HEK293T (cell line): ENCODE results near the gene L3HYPDH.

ENCODE experiments used
- CTCF ChIA-PET: fragments of 350-600 bp; formaldehyde crosslinking; extraction: SDS; loops from one replicate; lab custom pipeline; 2021; ENCODE audit warnings: antibody characterized with exemption, inconsistent platforms; lab: Yijun Ruan, JAX
- POLR2A ChIA-PET: fragments of 350-600 bp; formaldehyde crosslinking; extraction: SDS; loops from one replicate; lab custom pipeline; 2020; ENCODE audit warnings: antibody characterized with exemption, inconsistent platforms; lab: Yijun Ruan, JAX
- DNase-seq: peaks from one replicate; pipeline ENCODE4 v3.0.0; 2012; ENCODE audit warnings: mixed read lengths; ENCODE audit errors: extremely low spot score
- ARNT ChIP-seq: fragments of 450-650 bp; IDR thresholded peaks from 2 replicates; pipeline ENCODE4 v1.6.1; 2017; ENCODE audit warnings: mild to moderate bottlenecking
- BHLHE40 ChIP-seq: fragments of 450-650 bp; IDR thresholded peaks from 2 replicates; pipeline ENCODE4 v1.6.1; 2016; ENCODE audit warnings: mild to moderate bottlenecking, moderate library complexity, borderline replicate concordance
- CTBP1 ChIP-seq: fragments of 450-650 bp; IDR thresholded peaks from 2 replicates; pipeline ENCODE4 v1.6.1; 2016; ENCODE audit warnings: borderline replicate concordance
- ELF4 ChIP-seq: fragments of 450-650 bp; IDR thresholded peaks from 2 replicates; pipeline ENCODE4 v1.6.1; 2017; ENCODE audit warnings: antibody characterized with exemption
- FOXA1 ChIP-seq: fragments of 450-650 bp; IDR thresholded peaks from 2 replicates; pipeline ENCODE4 v1.6.1; 2016; ENCODE audit warnings: mild to moderate bottlenecking
- FOXK2 ChIP-seq: fragments of 450-650 bp; IDR thresholded peaks from 2 replicates; pipeline ENCODE4 v1.6.1; 2016; ENCODE audit warnings: mild to moderate bottlenecking
- FOXM1 ChIP-seq: fragments of 450-650 bp; IDR thresholded peaks from 2 replicates; pipeline ENCODE4 v1.6.1; 2017; ENCODE audit warnings: mild to moderate bottlenecking, borderline replicate concordance
- HDGF ChIP-seq: fragments of 450-650 bp; IDR thresholded peaks from 2 replicates; pipeline ENCODE4 v1.6.1; 2017; ENCODE audit warnings: antibody characterized with exemption, borderline replicate concordance
- L3MBTL2 ChIP-seq: fragments of 450-650 bp; conservative IDR thresholded peaks from 2 replicates; pipeline ENCODE4 v1.6.1; 2016; ENCODE audit warnings: mild to moderate bottlenecking
- LEF1 ChIP-seq: fragments of 450-650 bp; IDR thresholded peaks from 2 replicates; pipeline ENCODE4 v1.6.1; 2017; ENCODE audit warnings: mild to moderate bottlenecking, borderline replicate concordance
- NFRKB ChIP-seq: fragments of 450-650 bp; IDR thresholded peaks from 2 replicates; pipeline ENCODE4 v1.6.1; 2016; ENCODE audit warnings: mild to moderate bottlenecking, moderate library complexity
- SP1 ChIP-seq: fragments of 450-650 bp; IDR thresholded peaks from 2 replicates; pipeline ENCODE4 v1.6.1; 2017
- SUZ12 ChIP-seq: fragments of 450-650 bp; IDR thresholded peaks from 2 replicates; pipeline ENCODE4 v1.6.1; 2016; ENCODE audit warnings: mild to moderate bottlenecking
- TARDBP ChIP-seq: fragments of 450-650 bp; IDR thresholded peaks from 2 replicates; pipeline ENCODE4 v1.6.1; 2016
- ZNF384 ChIP-seq: fragments of 450-650 bp; IDR thresholded peaks from 2 replicates; pipeline ENCODE4 v1.6.1; 2016
- TF ChIP-seq, protein P1 (sequence below): fragments of 450-650 bp; IDR thresholded peaks from 2 replicates; pipeline ENCODE4 v1.6.1; 2016

Gene L3HYPDH

DNA sequence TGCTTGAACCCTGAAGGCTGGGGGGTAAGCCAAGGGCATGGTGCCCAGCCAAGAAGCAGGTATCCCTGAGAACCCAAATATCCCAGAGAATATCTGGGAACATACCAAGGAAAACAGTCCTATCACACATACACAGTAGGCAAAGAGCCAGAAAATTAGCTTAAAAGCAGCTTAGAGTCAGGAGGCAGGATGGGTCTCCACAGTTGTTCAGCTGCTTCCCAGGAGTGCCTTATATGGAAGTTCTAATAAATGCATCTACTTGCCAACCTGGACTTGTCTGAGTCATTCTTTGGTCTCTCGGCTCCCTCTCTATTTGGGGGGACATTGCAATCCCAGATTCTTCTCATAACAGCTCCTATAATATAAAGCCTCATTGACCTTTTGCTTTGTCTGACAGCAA lies 10.0 kb downstream of the L3HYPDH start:
- DNase-seq = no peak
- ChIA-PET CTCF (interaction anchor here (3.9 kb wide), 1 partner anchor 10 kb away, joined by 15 read pairs; the partner anchor contains the start of genes JKAMP and L3HYPDH), POLR2A (interaction anchor here (2.9 kb wide), 1 partner anchor 10 kb away, joined by 15 read pairs; the partner anchor contains the start of genes JKAMP and L3HYPDH)
- TF ChIP-seq FOXA1 = no peak
- no peak for TF ChIP-seq HDGF

DNA sequence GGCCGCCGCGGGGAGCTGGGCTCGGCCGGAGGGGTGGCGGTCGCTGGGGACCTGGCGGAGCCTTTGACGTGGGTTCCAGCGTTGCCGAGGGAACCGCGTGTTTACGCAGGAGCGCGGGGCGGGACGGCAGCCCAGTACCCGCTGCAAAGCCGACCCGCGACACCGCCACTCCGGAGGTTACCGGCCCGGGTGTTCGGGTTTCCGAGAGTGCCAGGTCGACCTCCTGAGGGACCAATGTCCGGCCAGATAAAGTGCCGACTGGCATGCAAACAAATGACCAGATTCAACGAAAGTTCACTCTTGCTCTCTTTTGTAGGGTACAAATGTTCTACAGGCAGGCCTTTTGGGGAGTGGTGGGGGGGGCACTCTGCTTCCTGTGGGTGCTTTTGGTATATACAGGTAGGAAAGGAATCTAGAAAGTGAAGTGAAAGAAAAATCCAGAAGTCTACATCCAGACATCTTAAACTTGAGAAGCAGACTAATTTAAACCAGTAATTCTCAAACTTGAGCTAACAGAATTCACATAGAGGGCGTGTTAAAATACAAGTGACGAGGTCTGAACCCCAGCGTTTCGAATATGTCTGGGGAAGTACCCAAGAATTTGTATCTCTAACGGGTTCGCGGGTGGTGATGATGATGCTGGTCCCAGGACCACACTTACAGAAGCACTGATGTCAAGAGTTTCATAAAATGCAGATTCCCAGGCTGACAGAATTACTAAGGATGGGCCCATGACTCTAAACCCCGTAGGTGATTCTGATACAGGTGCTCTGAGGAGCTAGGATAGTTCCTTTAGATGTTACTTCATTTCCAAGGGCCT lies 18.7 kb downstream of the L3HYPDH start, which contains the start of gene GPR135:
GPR135 (minus strand) TSS at position 65 of the 820 bp plus-strand sequence. CDS start 154 bp downstream, outside the sequence.
- TF ChIP-seq LEF1 (no peak), L3MBTL2 (no peak), BHLHE40 (no peak), FOXM1 (no peak), HDGF (no peak), NFRKB (no peak), ZNF384 (no peak), ELF4 (no peak), ARNT (no peak), FOXK2 (no peak), FOXA1 (no peak), SP1 (no peak), SUZ12 (no peak), CTBP1 (no peak), TARDBP (no peak)
- TF ChIP-seq, protein P1, sequence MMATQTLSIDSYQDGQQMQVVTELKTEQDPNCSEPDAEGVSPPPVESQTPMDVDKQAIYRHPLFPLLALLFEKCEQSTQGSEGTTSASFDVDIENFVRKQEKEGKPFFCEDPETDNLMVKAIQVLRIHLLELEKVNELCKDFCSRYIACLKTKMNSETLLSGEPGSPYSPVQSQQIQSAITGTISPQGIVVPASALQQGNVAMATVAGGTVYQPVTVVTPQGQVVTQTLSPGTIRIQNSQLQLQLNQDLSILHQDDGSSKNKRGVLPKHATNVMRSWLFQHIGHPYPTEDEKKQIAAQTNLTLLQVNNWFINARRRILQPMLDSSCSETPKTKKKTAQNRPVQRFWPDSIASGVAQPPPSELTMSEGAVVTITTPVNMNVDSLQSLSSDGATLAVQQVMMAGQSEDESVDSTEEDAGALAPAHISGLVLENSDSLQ = no peak
- ChIA-PET POLR2A (no interaction called here), CTCF (no interaction called here)
- DNase-seq = no peak

DNA sequence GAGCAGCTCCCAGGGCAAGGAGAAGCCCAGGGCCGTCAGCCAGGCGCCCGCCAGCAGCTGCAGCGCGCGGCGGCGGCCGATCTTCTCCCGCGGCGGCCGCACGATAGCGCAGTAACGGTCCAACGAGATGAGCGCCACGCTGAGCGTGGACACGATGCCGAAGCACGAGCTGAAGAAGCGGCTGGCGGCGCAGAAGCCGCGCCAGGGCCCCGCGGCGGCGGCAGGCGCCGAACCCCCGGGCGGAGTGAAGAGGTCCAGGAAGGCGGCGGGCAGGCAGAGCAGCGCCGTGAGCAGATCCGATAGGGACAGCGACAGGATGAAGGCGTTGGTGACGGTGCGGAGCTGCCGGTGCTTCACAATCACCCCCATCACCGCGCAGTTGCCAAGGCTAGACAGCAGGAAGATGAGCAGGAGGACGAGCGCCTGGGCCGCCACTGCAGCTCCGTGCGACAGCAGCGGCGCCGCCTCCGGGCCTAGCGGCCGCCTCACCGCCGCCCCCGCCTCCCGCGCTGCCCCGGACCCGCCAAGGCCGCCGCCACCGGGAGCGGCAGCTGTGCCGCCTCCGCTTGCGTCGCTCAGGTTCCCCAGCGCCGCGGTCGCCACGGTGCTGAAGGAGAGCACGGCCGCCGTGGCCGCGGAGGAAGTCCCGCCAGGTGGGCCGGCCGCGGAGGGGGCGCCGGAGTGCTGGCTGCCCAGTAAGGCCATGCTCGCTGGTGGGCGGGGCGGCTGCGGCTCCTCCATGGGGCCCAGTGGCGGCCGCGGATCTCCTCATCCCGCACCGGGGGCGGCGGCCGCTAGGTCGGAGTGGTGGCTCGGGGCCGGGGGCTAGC lies 19.5 kb downstream of the L3HYPDH start:
- ChIA-PET CTCF (no interaction called here), POLR2A (no interaction called here)
- DNase-seq = no peak
- no peak for TF ChIP-seq TARDBP
- no peak for TF ChIP-seq ARNT
- TF ChIP-seq, protein P1 = no peak
- TF ChIP-seq FOXK2 = no peak
- no peak for TF ChIP-seq ZNF384
- no peak for TF ChIP-seq SUZ12
- no peak for TF ChIP-seq ELF4
- TF ChIP-seq LEF1 = no peak
- TF ChIP-seq CTBP1 = no peak
- no peak for TF ChIP-seq FOXM1
- no peak for TF ChIP-seq SP1
- no peak for TF ChIP-seq HDGF
- no peak for TF ChIP-seq BHLHE40
- no peak for TF ChIP-seq FOXA1
- no peak for TF ChIP-seq NFRKB
- no peak for TF ChIP-seq L3MBTL2

DNA sequence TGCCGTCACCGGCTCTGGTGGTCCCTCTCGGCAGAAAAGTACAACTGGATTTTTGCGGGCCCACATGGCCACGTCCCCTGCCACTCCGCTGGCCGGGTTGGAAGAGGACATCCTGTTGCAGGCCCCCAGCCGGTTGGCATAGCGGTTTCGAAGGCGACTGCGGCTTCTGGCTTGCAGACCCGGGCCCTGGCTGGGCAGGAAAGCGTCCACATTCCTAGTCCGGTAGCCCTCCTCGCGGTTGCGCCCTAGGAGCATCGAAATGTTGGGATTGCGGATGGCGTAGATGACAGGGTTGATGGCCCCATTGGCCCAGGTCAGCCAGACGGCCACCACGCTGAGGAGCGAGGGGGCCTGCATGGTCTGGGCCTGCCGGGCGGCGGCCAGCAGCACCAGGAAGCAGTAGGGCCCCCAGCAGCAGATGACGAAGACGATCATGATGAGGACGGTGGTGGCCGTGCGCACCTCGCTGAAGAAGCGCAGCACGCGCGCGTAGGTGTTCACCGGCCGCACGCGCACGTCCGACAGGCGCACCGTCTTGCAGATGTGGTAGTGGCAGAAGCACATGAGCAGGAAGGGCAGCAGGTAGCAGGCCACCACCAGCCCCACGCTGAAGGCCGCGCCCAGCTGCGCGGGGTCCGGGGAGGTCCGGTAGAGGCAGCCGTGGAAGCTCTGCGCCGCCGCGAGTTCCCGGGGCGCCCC lies 20.3 kb downstream of the L3HYPDH start:
- no peak for DNase-seq
- POLR2A ChIA-PET = no interaction called here
- CTCF ChIA-PET = no interaction called here
- no peak for TF ChIP-seq NFRKB
- TF ChIP-seq ARNT = no peak
- TF ChIP-seq, protein P1 = no peak
- TF ChIP-seq FOXM1 = no peak

DNA sequence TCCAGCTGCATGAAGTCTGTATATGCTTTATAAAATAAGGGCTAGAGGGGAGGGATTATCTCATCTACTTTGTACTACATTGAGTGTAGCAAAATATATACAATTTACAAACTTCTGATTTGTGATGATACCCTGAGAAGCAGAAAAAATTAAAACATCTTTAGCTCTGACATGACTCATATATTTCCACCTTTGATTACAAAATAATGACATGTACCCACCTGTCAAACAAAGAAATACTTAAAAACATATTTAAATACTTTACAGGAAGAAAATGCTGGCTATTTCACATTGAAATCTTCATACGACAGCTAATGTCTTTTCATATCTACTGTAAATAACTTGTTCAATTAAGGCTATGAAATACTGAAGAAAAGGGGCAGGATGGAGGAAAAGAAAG lies 22.3 kb downstream of the L3HYPDH start:
- ChIA-PET CTCF (no interaction called here), POLR2A (no interaction called here)
- no peak for DNase-seq
- TF ChIP-seq BHLHE40 (no peak), ELF4 (no peak), HDGF (no peak), FOXK2 (no peak), CTBP1 (no peak), FOXM1 (no peak), TARDBP (no peak), ZNF384 (no peak), SP1 (no peak), ARNT (no peak)
